Effector memory CD4-positive, alpha-beta T cell (primary cell): ENCODE measurements around the gene DCANP1.
"Not testable (repeated sequence)": the region's sequence is repeated elsewhere in the genome, so short reads cannot be mapped to it uniquely, and the experiment has no call there.

Experiments used
- DNase-seq, 3 donors: peaks; one replicate each; pipeline ENCODE4 v3.0.0-alpha.2; 2020
- H3K27ac ChIP-seq: 2 replicates; pipeline ENCODE4 v1.7.0; 2013; ENCODE audit warnings: mild to moderate bottlenecking, low read length, moderate library complexity; ENCODE audit not compliant: insufficient read depth, poor library complexity, severe bottlenecking
- H3K27me3 ChIP-seq: replicated peaks from 2 replicates; pipeline ENCODE4 v1.7.0; 2013; ENCODE audit warnings: mild to moderate bottlenecking, low read length; ENCODE audit not compliant: insufficient read depth, control insufficient read depth, poor library complexity, severe bottlenecking
- H3K36me3 ChIP-seq: 2 replicates; pipeline ENCODE4 v1.7.0; 2013; ENCODE audit warnings: mild to moderate bottlenecking, low read length, moderate library complexity; ENCODE audit not compliant: control insufficient read depth, insufficient read depth
- H3K4me1 ChIP-seq: 2 replicates; pipeline ENCODE4 v1.7.0; 2013; ENCODE audit warnings: low read length, mild to moderate bottlenecking; ENCODE audit not compliant: control insufficient read depth, insufficient read depth, poor library complexity, severe bottlenecking
- H3K4me3 ChIP-seq: 2 replicates; pipeline ENCODE4 v1.7.0; 2013; ENCODE audit warnings: low read length, low read depth, mild to moderate bottlenecking; ENCODE audit not compliant: insufficient read depth, poor library complexity, severe bottlenecking
- H3K9me3 ChIP-seq: 2 replicates; pipeline ENCODE4 v1.7.0; 2013; ENCODE audit warnings: mild to moderate bottlenecking, low read length, moderate library complexity; ENCODE audit not compliant: control insufficient read depth
- total RNA-seq, 3 donors: gene quantifications; one replicate each; lab custom pipeline; 2026; lab: John Stamatoyannopoulos, UW

The DCANP1 gene
- 0 reads per million in 3 donors for total RNA-seq

DNA sequence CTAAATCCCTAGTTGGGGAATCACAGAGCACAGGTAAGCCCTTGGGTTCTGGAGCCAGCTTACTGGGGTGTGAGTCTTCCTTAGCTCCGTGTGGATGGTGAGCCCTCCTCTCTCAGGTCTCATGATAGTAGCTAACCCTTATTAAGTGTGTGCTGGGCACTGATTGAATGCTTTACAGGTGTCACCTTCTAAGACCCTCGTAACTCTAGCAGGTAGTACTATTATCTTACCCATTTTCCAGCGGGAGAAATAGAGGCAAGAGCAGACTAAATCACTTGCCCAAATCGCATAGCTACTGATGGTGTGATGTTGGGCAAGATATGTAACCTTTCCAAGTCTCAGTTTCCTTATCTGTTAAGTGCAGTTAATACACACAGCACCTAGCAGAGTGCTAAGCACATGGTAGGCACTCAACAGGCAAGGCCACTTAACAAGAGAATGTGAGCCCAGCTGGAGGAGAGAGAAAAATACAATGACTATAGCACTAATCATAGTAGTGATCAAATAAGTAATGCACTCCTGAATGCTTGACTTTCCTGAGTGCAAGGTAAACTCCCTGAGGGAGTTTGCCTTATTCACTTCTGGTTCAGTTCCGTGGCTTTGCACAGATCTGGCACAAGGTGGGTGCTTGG lies at the start of gene DCANP1:
TSS of gene DCANP1 (minus strand) at position 51 of the 632 bp plus-strand sequence. CDS start 240 bp downstream, outside the sequence.
- no peaks in the 10 kb centered on the region for H3K36me3 ChIP-seq
- no peaks in the 10 kb centered on the region for H3K4me1 ChIP-seq
- no peaks in the 10 kb centered on the region for H3K9me3 ChIP-seq
- H3K27ac ChIP-seq, result no peak within 1 kb of the TSS
- no peaks in the 10 kb centered on the region for H3K27me3 ChIP-seq
- H3K4me3 ChIP-seq, result no peak within 1 kb of the TSS
- DNase-seq, result no peak

- not testable (repeated sequence) for H3K36me3 ChIP-seq, H3K27ac ChIP-seq, H3K4me1 ChIP-seq, H3K9me3 ChIP-seq, DNase-seq, H3K4me3 ChIP-seq
- peaks cover 14% of the 10 kb centered on the region for H3K27me3 ChIP-seq
These were observed 48.4 kb upstream of the DCANP1 start for GRCh38 chr5:135495531-135495930.

- no peak overlapping the region for H3K27ac ChIP-seq
- DNase-seq, result no peak
- H3K4me3 ChIP-seq, result no peak overlapping the region
- no peaks in the 10 kb centered on the region for H3K4me1 ChIP-seq
- no peaks in the 10 kb centered on the region for H3K36me3 ChIP-seq
- no peaks in the 10 kb centered on the region for H3K9me3 ChIP-seq
- peaks cover 25% of the 10 kb centered on the region for H3K27me3 ChIP-seq
These were observed 47.0 kb upstream of the DCANP1 start for GRCh38 chr5:135494196-135494595.

DNA sequence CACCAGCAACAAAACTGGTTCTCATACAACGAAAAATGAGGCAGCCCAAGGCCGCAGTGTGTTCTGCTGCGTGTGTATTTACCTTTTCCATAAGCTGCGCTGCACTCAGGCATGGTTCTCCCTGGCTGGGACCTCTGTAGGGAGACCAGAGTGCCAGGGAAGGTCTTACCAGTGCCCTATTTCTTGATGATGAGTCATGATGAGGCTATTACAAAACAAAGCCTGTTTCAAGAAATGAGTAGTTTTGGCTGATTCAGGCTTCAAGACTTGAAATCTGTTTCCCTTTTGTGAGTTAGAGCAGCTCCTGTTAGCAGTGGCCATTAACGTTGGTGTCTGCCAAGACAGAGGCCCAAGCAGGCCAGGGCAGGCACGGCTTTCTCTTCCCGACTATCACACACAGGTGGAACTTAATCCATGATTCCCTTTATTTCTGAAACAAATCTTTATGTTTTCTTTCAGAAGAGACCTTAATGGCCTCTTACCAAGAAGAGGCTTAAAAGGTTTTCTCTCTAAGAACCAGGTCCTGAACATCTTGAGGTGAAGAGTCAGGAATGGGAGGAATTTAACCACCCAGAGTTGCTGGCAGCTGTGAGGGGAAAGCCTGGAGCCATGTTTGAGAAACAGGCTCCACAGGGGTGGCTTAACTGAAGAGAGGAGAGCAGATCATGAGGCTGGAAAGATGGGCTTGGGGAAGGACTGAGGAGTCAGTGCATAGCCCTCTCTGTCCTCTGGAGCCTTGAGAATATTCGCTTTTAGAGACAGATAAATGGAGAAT lies 46.4 kb upstream of the DCANP1 start:
- Histone ChIP-seq H3K27ac (no peak overlapping the region), H3K4me1 (no peaks in the 10 kb centered on the region), H3K36me3 (no peaks in the 10 kb centered on the region), H3K9me3 (no peaks in the 10 kb centered on the region), H3K27me3 (peaks cover 25% of the 10 kb centered on the region), H3K4me3 (no peak overlapping the region)
- no peak for DNase-seq

DNA sequence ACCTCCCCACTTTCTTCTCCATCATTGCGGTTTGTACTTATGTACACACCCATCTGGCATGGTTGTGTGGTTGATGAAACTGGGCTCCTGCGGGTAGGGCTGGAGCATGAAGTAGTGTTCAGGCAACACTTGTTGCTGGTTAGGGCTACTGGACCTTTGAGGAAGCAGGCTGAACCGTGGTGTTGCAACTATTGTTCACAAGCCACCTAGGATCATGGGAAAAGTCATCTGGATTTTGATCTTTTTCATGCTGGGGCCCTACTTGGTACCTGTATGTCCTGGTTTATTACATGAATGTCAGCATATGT lies 45.1 kb upstream of the DCANP1 start:
- H3K27me3 ChIP-seq, result peaks cover 35% of the 10 kb centered on the region
- H3K9me3 ChIP-seq, result no peaks in the 10 kb centered on the region
- no peaks in the 10 kb centered on the region for H3K36me3 ChIP-seq
- no peak overlapping the region for H3K4me3 ChIP-seq
- no peaks in the 10 kb centered on the region for H3K4me1 ChIP-seq
- no peak overlapping the region for H3K27ac ChIP-seq
- DNase-seq, result no peak

- H3K4me3 ChIP-seq, result no peak overlapping the region
These were observed 44.6 kb upstream of the DCANP1 start for GRCh38 chr5:135491552-135492318.

DNA sequence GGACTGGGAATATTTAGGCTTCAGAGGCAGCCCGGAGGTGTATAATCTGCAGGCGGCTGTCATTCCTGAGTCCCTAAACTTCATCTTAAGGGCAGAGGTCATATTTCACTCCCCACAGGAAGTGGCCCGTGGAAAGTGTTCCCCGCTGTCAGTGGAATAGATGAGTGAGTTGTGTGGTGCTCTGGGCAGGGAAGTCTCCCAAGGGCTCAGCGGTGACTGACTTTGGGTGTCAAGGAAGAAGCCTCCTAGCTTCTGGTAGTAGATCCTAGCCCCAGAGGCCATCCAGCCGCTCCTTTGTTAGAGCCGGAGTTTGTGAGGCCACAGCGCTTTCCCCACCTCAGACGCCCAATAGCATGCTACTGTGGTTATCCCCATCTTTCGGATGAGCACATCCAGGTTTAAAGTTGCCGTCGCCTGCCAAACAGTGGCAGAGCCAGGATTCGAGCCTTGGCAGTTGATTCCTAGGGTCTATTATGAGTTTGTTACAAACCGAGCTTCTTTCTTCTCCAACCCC lies 43.9 kb upstream of the DCANP1 start:
- H3K4me3 ChIP-seq, result no peak overlapping the region
- no peak overlapping the region for H3K27ac ChIP-seq
- no peaks in the 10 kb centered on the region for H3K36me3 ChIP-seq
- H3K4me1 ChIP-seq, result no peaks in the 10 kb centered on the region
- H3K27me3 ChIP-seq, result peaks cover 36% of the 10 kb centered on the region
- DNase-seq, result no peak
- no peaks in the 10 kb centered on the region for H3K9me3 ChIP-seq

More at GRCh38 chr5:135491552-135492318, 44.6 kb upstream of the DCANP1 start:
- no peaks in the 10 kb centered on the region for H3K9me3 ChIP-seq
- H3K36me3 ChIP-seq, result no peaks in the 10 kb centered on the region
- H3K4me1 ChIP-seq, result no peaks in the 10 kb centered on the region
- H3K27me3 ChIP-seq, result peaks cover 36% of the 10 kb centered on the region
- no peak for DNase-seq
- no peak overlapping the region for H3K27ac ChIP-seq

GRCh38 chr5:135490245-135491037 lies 43.3 kb upstream of the DCANP1 start:
- Histone ChIP-seq H3K27me3 (peaks cover 36% of the 10 kb centered on the region), H3K27ac (no peak overlapping the region), H3K4me3 (no peak overlapping the region), H3K9me3 (no peaks in the 10 kb centered on the region), H3K4me1 (no peaks in the 10 kb centered on the region), H3K36me3 (no peaks in the 10 kb centered on the region)
- DNase-seq, result no peak

DNA sequence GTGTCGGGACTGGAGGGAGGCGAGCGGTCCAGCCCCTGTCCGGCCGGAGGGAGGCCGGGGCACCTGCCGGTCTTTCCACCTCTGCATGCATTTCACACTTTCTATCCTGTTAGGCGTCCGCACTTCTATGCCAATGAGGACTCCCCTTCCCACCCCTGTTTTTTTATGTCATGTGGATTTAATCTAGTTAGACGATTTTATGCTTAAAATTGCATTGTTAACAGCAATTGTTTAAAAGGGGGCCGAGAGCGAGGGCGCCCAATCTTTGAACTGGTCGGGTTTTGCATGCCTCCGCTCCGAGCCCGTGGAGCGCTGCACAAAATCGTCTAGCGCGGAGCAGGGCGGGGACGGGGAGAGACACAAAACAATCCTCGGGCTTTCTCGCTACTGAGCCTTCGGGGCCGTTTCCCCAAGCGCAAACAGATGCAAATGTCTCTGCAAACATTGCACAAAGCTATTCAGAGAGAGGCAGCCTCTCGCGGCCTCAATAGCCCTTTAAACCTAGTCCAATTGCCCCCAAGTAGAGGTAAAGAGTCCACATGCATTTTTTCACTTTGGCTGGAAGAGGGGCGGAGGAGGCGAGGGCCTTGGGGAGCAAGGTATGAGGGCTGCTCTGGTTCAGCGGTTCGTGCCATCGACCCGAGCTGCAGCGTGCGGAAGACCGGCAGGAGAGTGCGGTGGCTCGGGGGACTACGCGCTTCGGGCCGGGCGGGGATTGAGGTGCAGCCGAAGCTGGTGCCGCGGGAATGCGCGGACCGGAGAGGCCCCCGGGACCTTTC lies 42.5 kb upstream of the DCANP1 start:
- peaks cover 36% of the 10 kb centered on the region for H3K27me3 ChIP-seq

More for the DNA sequence above, 42.5 kb upstream of the DCANP1 start:
- Histone ChIP-seq H3K36me3 (no peaks in the 10 kb centered on the region), H3K9me3 (no peaks in the 10 kb centered on the region), H3K27ac (no peak overlapping the region), H3K4me3 (no peak overlapping the region), H3K4me1 (no peaks in the 10 kb centered on the region)
- DNase-seq, result no peak
